OCI-LY7 (cell line): ENCODE data around the gene USH1C. TPM values are rescaled to one million over a fixed set of nuclear protein-coding genes. Genes with fewer than 3 reads are reported as not detected.

Experiments used
- BruUV-seq: library from RNA; stranded (reverse); fragments of 400-500 nt; replicated peaks from 2 replicates; lab custom pipeline; 2021; lab: Mats Ljungman, UMichigan
- CTCF ChIA-PET: fragments of 300-600 bp; sonication (Branson Sonifier 250); formaldehyde crosslinking; loops from one replicate; lab custom pipeline; 2022; ENCODE audit warnings: antibody characterized with exemption; ENCODE audit not compliant: unreplicated experiment; lab: Charles Lee
- POLR2A ChIA-PET: fragments of 300-600 bp; sonication (Branson Sonifier 250); formaldehyde crosslinking; loops from one replicate; lab custom pipeline; 2022; ENCODE audit warnings: antibody characterized with exemption; lab: Charles Lee
- DNase-seq: peaks from one replicate; pipeline ENCODE4 v3.0.0-alpha.2; 2015; ENCODE audit warnings: low spot score
- H2AFZ ChIP-seq: fragments of 200-600 bp; sonication (generic), shearing (Covaris generic); 2 replicates; pipeline ENCODE4 v1.6.1; 2014; ENCODE audit warnings: mild to moderate bottlenecking, antibody characterized with exemption, low read length, moderate library complexity
- H3K27ac ChIP-seq: fragments of 200-600 bp; sonication (generic); 2 replicates; pipeline ENCODE4 v1.5.1; 2014; ENCODE audit warnings: mixed run types, low read depth, mild to moderate bottlenecking, moderate library complexity, low read length, inconsistent platforms; ENCODE audit not compliant: poor library complexity, severe bottlenecking
- H3K36me3 ChIP-seq: fragments of 200-600 bp; sonication (generic); 2 replicates; pipeline ENCODE4 v1.6.1; 2014; ENCODE audit warnings: mild to moderate bottlenecking, antibody characterized with exemption, low read length, moderate library complexity, mixed read lengths; ENCODE audit not compliant: insufficient read depth
- H3K4me1 ChIP-seq: fragments of 200-600 bp; sonication (generic); 2 replicates; pipeline ENCODE4 v1.5.1; 2014; ENCODE audit warnings: mild to moderate bottlenecking, low read length; ENCODE audit not compliant: insufficient read depth, poor library complexity, severe bottlenecking
- H3K4me2 ChIP-seq: fragments of 200-600 bp; sonication (generic); 2 replicates; pipeline ENCODE4 v1.6.1; 2014; ENCODE audit warnings: mild to moderate bottlenecking, low read length
- H3K4me3 ChIP-seq: fragments of 200-600 bp; sonication (generic); 2 replicates; pipeline ENCODE4 v1.5.1; 2014; ENCODE audit warnings: mild to moderate bottlenecking, low read depth, low read length; ENCODE audit not compliant: poor library complexity, severe bottlenecking
- H3K79me2 ChIP-seq: fragments of 200-600 bp; sonication (generic); 2 replicates; pipeline ENCODE4 v1.6.1; 2016; ENCODE audit warnings: low read depth, mild to moderate bottlenecking, low read length, moderate library complexity, mixed read lengths; ENCODE audit not compliant: insufficient read depth
- H3K9me2 ChIP-seq: fragments of 200-600 bp; sonication (generic); 2 replicates; pipeline ENCODE4 v1.6.1; 2016; ENCODE audit warnings: mild to moderate bottlenecking, low read length, mixed read lengths; ENCODE audit not compliant: insufficient read depth
- H3K9me3 ChIP-seq: fragments of 200-600 bp; sonication (generic); 2 replicates; pipeline ENCODE4 v1.6.1; 2014; ENCODE audit warnings: mild to moderate bottlenecking, mixed run types, low read length, mixed read lengths
- H4K20me1 ChIP-seq: fragments of 200-600 bp; sonication (generic); 2 replicates; pipeline ENCODE4 v1.6.1; 2014; ENCODE audit warnings: mild to moderate bottlenecking, antibody characterized with exemption, low read length, moderate library complexity, mixed read lengths; ENCODE audit not compliant: insufficient read depth
- CTCF ChIP-seq: fragments of 200-600 bp; sonication (generic); conservative IDR thresholded peaks from 2 replicates; pipeline ENCODE4 v1.5.1; 2014; ENCODE audit warnings: mild to moderate bottlenecking, antibody characterized with exemption, low read length, moderate library complexity, mixed read lengths
- EZH2phosphoT487 ChIP-seq: fragments of 200-600 bp; sonication (generic); IDR thresholded peaks from 2 replicates; pipeline ENCODE4 v1.6.1; 2018; ENCODE audit warnings: low read depth, borderline replicate concordance, mild to moderate bottlenecking, mixed run types, antibody characterized with exemption, low read length, moderate library complexity, mixed read lengths
- intact Hi-C: fragments of 100-400 bp; cut with micrococcal nuclease; formaldehyde crosslinking; loops from one replicate; pipeline ENCODE4 v1.10.0; 2022; ENCODE audit not compliant: unreplicated experiment
- total RNA-seq, 2 experiments: library from RNA; depleted of rRNA in 1 of 2; stranded (reverse); fragments of >200 nt in 1 of 2; shearing (Covaris generic) in 1 of 2; gene quantifications; 2 replicates each; pipeline ENCODE4 v1.2.3, GENCODE V29; 2014 to 2022

USH1C gene
- total RNA-seq, 2 experiments from 2014 or later = not detected

DNA sequence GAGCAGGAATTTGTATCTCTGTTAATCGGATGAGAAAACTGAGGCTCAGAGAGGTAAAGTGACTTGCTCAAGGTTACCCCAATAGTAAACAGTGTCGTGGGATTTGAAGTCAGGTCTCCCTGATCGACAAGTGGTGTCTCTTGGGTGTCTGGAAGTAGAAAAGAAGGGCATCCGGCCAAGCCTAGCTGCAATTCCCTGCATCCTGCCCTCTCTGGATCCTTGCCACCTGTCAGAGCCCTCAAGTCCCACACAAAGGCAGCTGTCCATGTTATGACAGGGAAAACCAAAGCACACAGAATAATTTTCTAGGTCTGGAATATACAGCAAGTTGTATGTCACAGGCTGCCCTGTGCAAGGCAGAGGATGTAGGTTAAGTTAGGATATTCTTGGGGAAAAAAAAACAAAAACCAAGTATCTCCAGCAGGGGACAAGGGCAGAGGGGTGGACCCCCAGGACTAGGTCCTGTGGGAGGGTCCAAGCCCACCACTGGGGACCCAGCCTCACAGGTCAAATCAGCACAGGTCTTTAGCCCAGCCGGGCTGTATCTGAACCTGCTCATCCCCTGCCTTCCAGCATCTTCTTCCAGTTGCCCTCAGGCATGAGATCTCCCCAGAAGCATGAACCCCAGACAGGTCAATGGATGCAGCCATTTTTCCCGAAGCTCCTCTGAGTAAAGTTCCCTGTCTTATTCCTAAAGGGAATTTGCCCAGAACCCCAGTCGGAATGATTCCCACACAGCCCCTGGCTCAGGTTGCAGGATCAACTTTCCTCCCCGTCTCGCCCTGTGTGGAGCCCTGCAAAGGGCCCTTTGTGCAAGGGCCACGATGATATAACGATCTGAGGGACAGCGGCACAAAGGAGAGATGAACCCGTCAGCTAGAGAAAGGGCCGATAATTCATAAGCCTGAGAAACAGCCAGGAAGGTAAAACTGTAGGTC, 15.0 kb downstream of the USH1C start:
- intact Hi-C loops = loop anchor here (1.0 to 10.0 kb wide), 4 partner anchors 145 to 584 kb away; no protein-coding TSS in a partner anchor
- no peak for DNase-seq
- ChIA-PET POLR2A (interaction anchor here (1.6 kb wide), 1 partner anchor 12 kb away, joined by 3 read pairs; no protein-coding TSS in a partner anchor), CTCF (interaction anchor here (1.8 kb wide), 1 partner anchor 145 kb away, joined by 14 read pairs; no protein-coding TSS in a partner anchor)
- H3K9me2 ChIP-seq = no peaks in the 10 kb centered on the region
- TF ChIP-seq EZH2phosphoT487 = no peak
- no peak for TF ChIP-seq CTCF
- no peaks in the 10 kb centered on the region for H3K79me2 ChIP-seq
- no peaks in the 10 kb centered on the region for H3K36me3 ChIP-seq
- H2AFZ ChIP-seq = no peak overlapping the region
- no peak overlapping the region for H3K27ac ChIP-seq
- H4K20me1 ChIP-seq = no peaks in the 10 kb centered on the region
- H3K4me3 ChIP-seq = no peak overlapping the region
- no peak overlapping the region for H3K4me2 ChIP-seq
- no TSS peak for BruUV-seq
- no peaks in the 10 kb centered on the region for H3K9me3 ChIP-seq
- no peaks in the 10 kb centered on the region for H3K4me1 ChIP-seq

DNA sequence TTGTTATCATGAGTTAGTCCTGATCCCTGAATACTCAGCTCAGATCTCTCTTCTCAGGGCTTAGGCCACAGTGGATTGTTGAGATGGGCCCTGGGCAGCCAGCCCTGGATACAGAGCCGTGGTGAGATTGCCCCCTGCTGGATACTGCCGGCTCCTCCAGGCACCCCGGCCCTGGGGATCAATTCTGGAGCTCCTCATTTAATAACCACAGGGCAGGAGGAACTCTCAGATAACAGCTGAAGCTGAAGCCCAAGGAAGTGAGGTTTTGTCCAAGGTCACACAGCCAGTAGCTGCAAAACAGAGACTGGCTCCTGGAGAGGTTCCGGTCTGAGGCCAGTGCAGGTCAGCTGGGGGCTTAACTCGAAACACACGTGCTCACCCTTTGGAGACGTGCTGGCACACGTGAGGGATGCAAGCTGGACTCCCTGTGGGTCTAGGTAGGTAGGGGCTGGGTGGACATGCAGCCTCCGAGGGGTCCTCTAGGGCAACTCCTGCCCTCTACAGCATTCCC, 16.0 kb downstream of the USH1C start:
- no peak overlapping the region for H3K4me3 ChIP-seq
- no peaks in the 10 kb centered on the region for H4K20me1 ChIP-seq
- TF ChIP-seq EZH2phosphoT487 = no peak
- TF ChIP-seq CTCF = peak; percentile 89
- no peaks in the 10 kb centered on the region for H3K79me2 ChIP-seq
- no peaks in the 10 kb centered on the region for H3K9me2 ChIP-seq
- peak; percentile 51 for DNase-seq
- intact Hi-C loops = loop anchor here (1.0 to 10.0 kb wide), 4 partner anchors 144 to 583 kb away; no protein-coding TSS in a partner anchor
- no peaks in the 10 kb centered on the region for H3K36me3 ChIP-seq
- no peaks in the 10 kb centered on the region for H3K4me1 ChIP-seq
- no peak overlapping the region for H3K4me2 ChIP-seq
- H3K27ac ChIP-seq = no peak overlapping the region
- BruUV-seq = no TSS peak
- CTCF ChIA-PET = interaction anchor here (0.7 to 1.8 kb wide), 5 partner anchors 9 to 174 kb away, joined by 3 to 14 read pairs (median 7); no protein-coding TSS in a partner anchor
- H2AFZ ChIP-seq = no peak overlapping the region
- POLR2A ChIA-PET = interaction anchor here (1.0 kb wide), 1 partner anchor 140 kb away, joined by 3 read pairs; the partner anchor contains the start of gene KCNJ11
- no peaks in the 10 kb centered on the region for H3K9me3 ChIP-seq
